Activated T-helper 1 cell treated with Interleukin-2 at 50 U/mL for 16 hours (primary cell): ENCODE measurements around the gene SKAP1.
A peak's percentile ranks its signal among the peaks of the same experiment; 100 is the strongest.
"Not testable (repeated sequence)": the region's sequence is repeated elsewhere in the genome, so short reads cannot be mapped to it uniquely, and the experiment has no call there.

ENCODE experiments used
- DNase-seq: peaks from one replicate; pipeline ENCODE4 v3.0.0-alpha.2; 2020; ENCODE audit warnings: low read depth

Gene SKAP1

DNA sequence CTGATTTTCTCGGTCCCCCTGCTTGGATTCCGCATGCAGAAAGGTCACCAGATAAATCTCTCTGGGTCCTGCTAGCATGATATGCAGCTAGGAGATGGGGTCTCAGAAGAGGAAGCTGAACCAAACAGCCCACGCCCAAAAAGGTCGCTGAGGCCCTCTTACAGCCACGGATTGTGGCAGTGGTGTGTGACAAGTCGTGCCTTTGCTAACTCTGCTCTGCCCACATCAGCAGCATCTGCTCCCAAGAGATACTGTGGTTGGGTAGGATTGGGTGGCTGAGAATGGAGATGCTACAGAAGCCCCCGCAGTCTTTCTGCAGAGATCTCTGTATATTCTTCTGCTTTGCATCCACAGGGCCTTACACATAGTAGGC lies 15.2 kb upstream of the SKAP1 start:
- no peak for DNase-seq

DNA sequence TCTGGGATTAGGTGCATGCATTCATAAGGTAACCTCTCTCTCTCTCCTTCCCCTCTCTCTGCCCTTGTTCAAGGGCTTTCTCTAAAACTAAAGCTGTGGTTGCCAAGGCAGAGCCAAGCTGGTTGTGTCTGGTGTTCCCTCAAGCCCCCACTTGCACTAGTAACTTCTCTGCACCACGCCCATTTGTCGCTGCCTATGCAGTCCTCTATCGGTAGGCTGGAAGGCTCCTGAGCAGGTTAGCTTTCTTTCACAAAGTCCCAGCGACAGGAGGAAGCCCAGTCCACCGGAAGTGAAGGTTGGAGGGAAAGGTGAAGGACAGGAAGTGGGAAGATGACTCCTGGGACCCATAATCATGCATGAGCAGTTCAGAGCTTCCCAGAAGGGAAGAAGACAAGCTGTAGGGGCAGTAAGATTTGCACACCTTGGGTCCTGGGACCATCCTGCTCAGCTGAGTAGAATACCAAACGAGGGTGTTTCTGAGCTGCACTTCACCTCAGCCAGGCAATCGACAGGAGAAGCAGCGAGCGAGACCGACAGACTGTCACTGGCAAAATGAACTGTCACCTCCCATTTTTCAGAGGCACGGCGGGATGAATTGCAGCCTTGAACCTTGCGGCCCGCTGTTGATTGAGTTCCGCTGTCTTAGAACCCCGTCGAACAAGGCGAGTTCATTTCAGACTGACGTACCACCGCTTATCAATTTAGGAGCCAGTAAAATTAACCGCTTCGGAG lies 14.7 kb upstream of the SKAP1 start:
- no peak for DNase-seq

DNA sequence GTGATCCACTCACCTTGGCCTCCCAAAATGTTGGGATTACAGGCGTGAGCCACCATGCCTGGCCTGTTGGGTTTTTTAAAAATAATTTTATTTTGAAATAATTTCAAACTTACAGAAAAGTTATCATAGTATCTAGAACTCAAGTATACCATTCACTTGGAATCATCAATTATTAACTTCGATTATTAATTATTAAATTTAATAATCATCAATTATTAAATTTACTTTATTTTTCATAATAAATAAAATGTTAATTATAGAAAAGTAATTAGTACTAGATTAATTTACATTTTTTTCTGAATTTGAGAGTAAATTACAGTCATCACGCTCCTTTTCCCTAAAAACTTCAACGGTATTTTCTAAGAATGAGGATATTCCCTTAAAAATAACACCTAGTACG lies 13.7 kb upstream of the SKAP1 start:
- DNase-seq, result no peak

DNA sequence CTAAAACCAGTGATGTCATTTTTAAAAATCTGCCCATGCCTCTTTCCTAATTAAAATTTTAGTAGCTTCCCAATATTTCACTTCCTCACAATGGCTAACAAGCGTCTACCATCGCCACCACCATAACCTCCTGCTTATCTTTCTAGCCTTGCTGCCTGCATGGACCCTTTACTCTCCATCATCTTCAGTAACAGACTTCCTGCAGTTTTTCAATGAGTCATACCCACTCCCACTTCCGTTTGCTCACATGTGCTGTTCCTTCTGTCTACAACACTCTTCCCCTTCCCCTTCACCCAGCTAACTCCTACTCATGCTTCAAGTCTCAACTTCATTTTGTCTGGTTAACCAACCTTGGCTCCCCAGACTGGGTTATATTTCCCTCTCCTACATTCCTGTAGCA lies 12.8 kb upstream of the SKAP1 start:
- no peak for DNase-seq

DNA sequence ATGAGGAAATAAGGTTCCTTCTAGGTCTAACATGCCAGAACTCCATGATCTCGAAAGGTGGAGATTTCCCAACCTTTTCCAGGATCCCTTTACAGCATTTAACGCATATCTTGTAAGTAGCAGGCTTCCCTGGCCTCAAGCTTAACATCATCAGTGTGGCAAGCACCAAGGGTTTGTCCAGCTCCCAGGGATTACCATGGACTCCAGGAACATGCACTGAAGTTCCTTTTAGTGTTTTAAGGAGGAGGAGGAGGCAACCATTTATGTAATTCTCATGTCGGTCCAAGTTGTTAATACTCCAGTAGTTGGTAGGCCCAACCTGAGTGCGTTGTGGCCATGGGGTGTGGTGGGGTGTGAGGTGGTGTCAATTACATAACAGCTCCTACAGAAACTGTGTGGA lies 11.8 kb upstream of the SKAP1 start:
- DNase-seq, result no peak

DNA sequence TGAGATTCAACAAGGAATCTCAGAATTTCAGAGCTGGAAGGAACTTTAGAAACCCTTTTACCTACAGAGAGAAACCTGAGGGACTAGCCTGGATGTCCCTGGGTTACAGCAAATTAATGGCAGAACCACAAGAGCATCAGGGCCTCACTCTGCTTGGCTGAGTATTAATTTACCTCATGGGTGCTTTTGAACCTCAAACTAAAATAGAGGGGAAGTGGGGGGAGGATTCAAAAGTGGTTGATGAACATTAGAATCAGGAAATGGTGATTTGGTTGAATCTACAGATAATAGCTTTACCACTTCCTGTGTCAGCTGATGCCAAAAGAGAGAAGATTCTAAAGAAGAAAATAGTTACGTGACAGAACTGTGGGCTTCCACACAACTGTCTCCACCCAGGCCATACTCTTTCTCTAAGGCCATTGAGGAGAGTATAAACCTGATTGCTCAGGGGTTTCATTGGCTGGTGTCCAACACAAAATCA lies 11.3 kb upstream of the SKAP1 start:
- DNase-seq, result no peak

DNA sequence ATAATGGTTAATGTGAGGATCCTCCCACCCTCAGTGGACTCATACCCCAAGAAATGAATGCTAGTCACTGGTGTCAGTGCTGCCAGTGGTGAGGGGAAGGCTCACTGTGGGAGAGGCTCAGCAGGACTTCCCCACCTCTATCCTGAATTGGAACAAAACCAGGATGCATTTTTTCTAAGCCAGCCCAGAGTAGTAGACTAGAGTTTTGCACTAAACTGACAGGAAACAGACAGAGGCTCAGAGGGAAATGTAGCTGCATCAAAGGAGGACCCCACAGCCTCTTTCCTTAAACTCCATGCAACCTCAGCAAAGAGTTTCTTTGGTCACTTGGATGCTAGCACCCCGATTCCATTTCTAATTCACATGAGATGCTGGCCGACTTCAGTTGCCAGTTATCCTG lies 10.7 kb upstream of the SKAP1 start:
- DNase-seq, result no peak

DNA sequence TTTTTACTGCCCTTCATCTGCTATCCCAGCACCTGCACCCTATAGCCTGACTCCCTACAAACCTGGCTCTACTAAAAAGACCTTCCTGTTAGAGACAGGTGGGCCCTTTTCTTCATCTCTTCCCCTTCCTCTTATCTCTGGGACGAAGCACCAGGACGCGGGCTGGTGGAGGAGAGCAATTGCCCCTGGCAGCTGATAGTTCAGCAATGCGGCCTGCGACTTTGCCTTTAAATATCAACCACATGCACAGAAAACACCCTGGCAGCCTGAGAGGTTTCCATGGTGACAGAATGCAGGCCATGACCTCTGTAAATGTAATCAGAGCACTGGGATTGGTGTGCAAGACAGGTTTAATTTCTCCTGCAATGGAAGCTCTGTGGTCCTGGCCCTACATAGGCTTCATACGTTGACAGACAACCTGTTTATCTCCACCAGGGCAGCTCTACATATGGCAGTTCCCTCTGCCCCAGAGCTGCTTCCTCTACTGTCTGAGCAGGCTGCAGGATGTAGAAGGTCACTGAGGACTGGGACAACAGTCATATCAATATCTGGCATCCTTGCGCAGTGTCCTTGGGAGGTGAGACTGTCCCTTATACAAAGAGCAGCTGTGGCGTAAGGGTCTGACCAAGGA lies 10.0 kb upstream of the SKAP1 start:
- DNase-seq, result no peak

DNA sequence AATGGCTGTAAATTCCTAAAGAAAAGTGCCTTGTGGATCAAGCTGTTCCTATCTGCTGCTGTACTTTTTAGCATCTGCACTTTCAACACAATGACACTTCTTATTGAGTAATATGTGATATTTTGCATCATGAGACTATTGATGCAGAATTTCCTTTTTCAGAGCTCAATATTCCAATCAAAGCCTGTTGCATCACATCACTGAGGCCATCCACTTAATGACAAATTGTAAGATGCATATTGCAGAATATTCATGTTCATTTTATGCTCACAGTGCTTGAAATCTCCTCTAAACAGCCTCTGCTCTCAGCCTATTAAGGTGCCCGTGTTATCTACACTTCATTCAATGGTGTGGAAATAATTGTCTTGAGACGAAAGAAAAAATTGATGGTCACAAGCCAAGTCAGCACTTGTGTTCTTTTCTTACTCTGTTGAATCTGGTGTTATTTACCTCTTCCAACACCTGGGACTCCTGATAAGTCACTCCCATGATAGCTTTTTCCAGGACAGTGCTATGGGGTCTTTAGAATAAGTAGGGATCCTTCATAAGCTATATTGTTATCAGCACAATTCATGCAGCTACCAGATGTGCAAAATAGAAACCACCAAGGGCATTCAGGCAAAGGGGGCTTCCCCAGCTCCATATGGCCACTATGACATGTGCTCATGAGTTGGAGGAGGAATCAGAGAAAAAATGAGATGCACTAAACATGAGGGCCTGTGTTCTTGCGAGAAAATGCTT lies 9.3 kb upstream of the SKAP1 start:
- DNase-seq, result no peak

DNA sequence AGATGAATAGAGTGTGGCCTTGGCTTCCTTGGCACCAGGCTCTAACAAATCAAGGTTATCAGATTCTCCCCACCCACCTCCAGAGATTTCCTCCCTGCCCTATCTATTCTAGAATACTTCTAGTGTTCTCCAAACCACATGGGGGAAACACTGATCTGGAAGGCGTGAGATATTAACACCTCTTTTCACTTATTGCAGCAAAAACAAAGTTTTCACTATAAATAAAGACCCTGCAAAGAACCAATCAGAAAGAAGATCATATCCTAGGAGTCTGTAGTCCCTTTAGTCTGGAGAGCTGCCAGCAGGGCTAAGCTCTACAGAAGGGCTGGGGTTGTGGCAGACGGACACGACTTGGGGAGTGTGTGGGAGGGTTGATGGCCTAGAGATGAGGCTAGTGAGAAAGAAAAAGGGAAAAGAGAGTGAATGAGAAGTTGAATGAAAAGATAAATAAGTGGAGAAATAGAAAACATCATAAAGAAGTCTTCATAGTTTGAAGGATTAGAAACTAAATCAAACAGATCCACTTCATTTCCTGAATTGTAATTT lies 8.6 kb upstream of the SKAP1 start:
- DNase-seq, result no peak

DNA sequence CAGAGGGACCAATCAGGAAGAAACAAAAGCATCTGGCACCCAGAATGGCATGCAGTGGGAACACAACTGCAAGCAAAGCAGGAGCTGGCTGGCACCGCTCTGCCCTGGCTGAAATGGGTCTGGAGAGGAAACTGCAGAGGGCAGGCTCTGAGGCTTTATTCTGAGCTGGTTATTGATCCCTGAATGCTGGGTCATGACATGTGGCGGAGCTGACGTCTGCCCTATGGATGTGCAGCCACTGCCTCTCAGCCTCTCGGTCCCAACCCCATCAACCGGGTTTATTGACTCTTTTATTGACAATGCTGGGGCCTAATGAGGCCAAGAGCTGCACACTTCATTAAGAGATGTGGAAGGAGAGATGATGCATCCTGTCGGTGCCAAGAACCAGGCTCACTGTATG lies 3.9 kb upstream of the SKAP1 start:
- DNase-seq, result no peak

DNA sequence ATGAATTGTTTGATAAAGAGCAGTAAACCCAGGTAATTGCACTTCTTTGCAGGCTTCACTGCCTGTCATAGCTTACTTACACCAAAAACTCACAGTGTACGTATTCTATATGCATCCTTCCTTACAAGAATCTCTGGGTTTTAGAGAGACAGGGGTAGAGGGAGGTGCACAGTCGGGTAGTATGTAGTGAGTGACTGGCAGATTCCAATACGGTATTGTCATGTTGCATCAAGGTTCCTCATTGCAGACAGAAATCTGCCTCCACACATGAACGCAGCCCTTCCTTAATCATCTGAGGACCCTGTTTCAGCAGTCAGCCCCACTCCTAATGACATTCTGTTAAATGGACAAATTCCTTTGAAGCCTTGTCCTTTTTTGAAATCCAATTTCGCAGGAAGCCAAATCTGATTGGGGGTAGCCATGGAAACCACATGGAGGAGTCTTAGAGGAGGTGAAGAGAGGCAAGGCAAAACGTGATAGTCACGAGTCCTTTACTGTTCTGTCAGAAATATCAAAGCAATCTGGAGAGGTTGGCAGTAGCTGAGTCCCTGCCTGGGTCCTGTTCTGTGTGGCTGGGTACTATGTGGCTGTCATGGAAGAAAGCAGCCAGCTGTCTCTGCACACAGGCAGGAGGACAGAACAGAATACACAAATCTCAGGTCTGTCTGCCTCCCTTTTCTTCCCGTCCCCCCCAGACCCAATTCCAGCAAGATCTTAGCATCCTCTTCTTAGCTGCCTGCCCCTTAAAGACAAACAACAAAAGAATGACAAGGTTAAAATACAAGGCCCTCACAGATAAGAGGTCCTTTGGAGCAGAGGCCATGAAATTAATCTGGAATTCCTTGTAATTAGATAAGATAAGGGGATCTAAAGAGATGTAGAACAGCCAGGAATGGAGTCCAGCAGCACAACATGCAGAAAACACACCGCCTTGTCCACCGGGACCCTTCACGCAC lies 3.1 kb upstream of the SKAP1 start:
- DNase-seq, result no peak

DNA sequence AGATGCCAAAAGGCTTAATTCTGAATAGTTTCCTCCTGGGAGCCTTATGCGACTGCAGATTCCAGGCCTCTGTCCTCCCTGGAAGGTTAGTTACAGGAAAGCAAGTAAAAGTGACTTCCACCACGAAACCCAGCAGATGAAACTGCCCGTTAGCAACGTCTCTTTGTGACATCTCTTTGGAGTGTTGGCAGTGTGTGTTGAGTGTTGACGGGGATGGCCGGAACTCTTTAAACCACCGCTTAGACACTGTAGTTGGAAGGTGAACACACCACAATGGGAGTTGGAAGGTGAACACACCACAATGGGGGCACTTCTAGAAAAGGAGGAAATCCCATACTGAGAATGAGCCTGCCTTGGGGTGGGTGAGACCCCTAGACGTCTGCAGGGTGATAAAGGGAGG lies 858 bp downstream of the SKAP1 start:
- no peak for DNase-seq

DNA sequence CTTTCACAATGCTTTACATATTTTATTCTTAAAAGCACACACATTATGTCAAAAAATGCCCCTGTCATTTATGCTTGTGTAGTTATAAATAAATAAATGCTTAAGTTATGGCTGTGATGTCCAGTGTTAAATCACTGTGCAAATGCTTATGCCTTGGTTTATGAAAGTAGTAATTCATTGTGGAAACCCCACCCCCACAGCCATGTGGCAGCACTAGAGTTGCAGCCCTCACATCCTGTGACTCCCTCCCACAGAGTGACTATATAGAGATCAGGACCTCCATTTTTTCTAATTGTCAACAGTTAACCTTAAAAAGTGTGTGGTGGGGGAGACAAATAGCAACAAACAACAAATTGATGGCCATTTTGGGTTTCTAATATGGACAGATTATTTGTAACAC lies 2.4 kb downstream of the SKAP1 start:
- DNase-seq, result peak; percentile 27

DNA sequence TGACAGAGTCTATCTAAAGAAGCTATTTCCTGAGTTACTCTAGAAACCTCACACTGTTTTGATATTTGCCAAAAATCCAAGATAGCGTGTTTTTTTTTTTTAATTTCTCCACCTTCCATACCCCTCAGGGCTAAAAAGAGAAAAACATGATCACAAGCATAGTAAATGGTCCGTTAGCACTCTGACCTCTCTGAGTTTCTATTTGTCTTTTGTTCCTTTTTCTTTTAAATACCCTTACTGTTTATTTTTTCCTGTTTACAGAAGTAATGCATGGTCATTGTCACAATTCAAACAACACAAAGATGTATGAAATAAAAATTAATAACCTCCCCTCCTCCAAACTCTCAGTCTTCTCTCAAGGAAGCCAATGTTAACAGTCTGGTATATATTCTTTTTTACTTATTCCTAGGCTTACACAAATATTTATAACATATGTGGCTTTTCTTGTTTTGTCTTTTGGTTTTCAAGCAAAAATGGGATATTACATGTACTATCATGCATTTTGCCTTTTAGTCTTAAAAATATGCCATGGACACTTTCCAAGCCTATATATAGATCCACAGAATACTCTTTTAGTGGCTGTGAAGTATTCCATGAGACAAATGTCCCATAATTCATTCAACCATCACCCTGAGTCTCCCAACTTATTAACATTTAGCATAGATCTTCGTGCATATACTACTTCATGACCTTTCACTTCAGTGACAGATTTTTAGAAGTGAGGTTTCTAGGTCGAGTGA lies 3.1 kb downstream of the SKAP1 start:
- no peak for DNase-seq

DNA sequence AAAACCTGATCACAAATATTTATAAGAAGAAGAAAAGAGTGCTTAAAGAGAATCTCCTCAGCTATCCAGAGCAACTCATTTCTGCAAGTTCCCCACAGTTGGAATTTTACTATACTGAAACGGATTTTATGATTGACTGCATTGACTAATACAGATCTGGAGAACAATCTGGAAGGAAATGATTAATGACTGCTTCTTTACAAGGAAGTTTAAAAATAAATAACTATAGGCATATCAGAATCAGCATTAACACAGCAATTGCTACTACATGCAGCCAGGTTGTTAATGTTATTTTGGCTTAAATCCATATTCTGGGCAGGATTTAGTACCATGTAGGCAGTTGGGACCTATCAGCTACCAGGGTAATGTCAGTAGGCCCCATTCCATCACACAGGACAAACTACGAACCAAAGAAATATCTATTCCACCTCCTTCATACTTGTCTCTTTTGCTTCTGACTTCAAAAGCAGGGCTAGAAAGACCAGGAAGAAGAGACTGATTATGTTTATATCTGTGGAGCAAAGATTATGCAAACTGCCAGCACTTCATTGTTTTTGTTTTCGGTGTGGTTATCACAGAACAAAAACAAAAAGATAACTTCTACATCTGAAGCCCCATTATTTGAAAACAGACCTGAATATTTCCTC lies 3.9 kb downstream of the SKAP1 start:
- DNase-seq, result no peak

DNA sequence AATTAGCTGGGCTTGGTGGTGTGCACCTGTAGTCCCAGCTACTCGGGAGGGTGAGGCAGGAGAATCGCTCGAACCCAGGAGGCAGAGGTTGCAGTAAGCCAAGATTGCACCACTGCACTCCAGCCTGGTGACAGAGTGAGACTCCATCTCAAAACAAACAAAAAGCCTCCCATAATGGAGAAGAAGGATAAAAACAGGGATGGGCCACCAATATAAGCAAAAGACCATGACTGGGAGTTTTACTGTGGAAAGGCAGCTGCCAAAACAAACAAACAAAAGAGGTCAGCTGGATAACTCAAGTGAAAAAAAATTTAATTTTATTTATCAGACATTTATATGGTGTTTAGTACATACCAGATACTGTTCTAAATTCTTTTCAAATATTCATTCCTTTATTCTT lies 8.0 kb downstream of the SKAP1 start:
- not testable (repeated sequence) for DNase-seq

DNA sequence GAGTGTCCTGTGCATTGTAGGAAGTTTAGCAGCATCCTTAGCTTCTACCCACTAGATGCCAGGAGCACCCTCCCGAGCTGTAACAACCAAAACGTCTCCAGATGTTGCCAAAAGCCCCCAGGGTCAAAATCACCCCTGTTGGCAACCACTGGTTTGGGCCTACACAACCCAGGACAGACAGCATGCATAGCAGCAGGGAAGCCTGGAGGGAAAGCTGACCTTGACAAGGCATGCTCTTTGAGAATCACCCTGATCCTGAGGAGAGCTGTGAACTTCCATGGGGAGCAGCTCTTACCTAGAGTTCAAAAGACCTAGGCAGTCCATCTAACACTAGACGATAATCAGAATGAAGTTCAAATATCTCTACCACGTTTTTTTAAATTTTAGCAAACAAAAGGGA lies 9.2 kb downstream of the SKAP1 start:
- DNase-seq, result no peak

DNA sequence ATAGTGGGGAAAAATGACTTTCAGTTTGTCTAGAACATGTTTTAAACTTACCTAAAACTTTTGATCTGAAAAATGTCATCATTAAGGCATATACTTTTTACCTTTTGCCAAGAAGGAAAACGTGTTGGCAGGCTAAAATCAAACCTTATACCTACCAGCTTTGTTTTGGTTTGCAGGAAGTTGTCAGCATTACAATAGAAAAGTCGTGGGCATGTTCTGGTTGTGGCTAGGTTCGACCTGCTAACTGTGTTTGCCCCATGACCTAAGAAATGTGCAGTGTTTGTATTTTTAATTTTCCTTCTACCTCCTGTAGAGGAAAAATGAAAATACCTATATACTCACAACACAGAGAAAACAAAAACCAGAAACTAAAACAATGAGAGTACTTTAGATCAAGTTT lies 13.0 kb downstream of the SKAP1 start:
- DNase-seq, result no peak

DNA sequence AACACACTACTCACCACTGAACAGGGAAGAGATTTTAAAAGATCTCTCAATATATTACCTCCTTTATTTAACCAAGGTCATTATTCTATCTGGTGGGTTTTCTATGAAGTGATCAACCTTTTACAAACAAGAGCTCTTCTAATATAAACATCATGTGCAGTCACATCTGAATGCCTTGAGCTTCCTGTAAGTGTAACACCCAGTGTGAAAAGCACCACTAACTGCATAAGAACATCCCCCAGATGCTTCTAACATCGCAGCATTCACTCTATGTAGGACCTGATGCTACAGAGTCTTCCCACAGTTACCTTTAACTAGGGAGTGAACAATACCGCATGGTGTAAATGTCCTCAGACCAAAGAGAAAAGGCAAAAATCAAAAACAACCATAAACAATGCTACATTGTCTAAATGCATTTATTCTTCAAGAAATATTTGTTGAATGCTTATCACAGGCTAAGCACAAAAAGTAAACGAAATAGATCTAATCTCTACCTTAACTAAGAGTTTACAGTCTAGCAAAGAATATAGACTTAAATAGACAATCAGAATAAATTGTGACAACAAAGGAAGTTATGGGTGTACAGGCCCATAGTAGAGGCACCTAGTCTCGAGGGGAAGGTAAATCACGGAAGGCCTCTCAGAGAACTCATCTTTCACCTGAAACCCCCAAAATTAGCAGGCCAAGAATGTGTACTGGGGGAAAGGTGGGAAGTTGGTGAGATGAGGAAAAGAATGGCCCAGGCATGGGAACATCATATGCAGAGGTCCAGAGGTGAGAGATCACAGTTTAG lies 16.2 kb downstream of the SKAP1 start:
- no peak for DNase-seq
